ENCODE measurements around the gene TOP2B.

- TF ChIP-seq, protein P1, sequence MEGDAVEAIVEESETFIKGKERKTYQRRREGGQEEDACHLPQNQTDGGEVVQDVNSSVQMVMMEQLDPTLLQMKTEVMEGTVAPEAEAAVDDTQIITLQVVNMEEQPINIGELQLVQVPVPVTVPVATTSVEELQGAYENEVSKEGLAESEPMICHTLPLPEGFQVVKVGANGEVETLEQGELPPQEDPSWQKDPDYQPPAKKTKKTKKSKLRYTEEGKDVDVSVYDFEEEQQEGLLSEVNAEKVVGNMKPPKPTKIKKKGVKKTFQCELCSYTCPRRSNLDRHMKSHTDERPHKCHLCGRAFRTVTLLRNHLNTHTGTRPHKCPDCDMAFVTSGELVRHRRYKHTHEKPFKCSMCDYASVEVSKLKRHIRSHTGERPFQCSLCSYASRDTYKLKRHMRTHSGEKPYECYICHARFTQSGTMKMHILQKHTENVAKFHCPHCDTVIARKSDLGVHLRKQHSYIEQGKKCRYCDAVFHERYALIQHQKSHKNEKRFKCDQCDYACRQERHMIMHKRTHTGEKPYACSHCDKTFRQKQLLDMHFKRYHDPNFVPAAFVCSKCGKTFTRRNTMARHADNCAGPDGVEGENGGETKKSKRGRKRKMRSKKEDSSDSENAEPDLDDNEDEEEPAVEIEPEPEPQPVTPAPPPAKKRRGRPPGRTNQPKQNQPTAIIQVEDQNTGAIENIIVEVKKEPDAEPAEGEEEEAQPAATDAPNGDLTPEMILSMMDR (conservative IDR thresholded peaks at IDR 0.05; ENCODE audit: low read depth in 2 of 2), result no peak
- TF ChIP-seq EZH2 (IDR thresholded peaks at IDR 0.05; ENCODE audit: low read depth, unreplicated experiment) (no peak), POLR2AphosphoS5 (IDR thresholded peaks at IDR 0.05; ENCODE audit: low read depth) (no peak), JUNB (IDR thresholded peaks at IDR 0.05; ENCODE audit: unreplicated experiment) (no peak), REST (IDR thresholded peaks at IDR 0.05; ENCODE audit: unreplicated experiment) (no peak), ZNF331 (CRISPR knock-in tag; IDR thresholded peaks at IDR 0.05; ENCODE audit: low read depth) (no peak), EZH2phosphoT487 (IDR thresholded peaks at IDR 0.05; ENCODE audit: unreplicated experiment) (no peak), STAT1 (IDR thresholded peaks at IDR 0.05; ENCODE audit: unreplicated experiment) (no peak)
- TF ChIP-seq, protein P2, sequence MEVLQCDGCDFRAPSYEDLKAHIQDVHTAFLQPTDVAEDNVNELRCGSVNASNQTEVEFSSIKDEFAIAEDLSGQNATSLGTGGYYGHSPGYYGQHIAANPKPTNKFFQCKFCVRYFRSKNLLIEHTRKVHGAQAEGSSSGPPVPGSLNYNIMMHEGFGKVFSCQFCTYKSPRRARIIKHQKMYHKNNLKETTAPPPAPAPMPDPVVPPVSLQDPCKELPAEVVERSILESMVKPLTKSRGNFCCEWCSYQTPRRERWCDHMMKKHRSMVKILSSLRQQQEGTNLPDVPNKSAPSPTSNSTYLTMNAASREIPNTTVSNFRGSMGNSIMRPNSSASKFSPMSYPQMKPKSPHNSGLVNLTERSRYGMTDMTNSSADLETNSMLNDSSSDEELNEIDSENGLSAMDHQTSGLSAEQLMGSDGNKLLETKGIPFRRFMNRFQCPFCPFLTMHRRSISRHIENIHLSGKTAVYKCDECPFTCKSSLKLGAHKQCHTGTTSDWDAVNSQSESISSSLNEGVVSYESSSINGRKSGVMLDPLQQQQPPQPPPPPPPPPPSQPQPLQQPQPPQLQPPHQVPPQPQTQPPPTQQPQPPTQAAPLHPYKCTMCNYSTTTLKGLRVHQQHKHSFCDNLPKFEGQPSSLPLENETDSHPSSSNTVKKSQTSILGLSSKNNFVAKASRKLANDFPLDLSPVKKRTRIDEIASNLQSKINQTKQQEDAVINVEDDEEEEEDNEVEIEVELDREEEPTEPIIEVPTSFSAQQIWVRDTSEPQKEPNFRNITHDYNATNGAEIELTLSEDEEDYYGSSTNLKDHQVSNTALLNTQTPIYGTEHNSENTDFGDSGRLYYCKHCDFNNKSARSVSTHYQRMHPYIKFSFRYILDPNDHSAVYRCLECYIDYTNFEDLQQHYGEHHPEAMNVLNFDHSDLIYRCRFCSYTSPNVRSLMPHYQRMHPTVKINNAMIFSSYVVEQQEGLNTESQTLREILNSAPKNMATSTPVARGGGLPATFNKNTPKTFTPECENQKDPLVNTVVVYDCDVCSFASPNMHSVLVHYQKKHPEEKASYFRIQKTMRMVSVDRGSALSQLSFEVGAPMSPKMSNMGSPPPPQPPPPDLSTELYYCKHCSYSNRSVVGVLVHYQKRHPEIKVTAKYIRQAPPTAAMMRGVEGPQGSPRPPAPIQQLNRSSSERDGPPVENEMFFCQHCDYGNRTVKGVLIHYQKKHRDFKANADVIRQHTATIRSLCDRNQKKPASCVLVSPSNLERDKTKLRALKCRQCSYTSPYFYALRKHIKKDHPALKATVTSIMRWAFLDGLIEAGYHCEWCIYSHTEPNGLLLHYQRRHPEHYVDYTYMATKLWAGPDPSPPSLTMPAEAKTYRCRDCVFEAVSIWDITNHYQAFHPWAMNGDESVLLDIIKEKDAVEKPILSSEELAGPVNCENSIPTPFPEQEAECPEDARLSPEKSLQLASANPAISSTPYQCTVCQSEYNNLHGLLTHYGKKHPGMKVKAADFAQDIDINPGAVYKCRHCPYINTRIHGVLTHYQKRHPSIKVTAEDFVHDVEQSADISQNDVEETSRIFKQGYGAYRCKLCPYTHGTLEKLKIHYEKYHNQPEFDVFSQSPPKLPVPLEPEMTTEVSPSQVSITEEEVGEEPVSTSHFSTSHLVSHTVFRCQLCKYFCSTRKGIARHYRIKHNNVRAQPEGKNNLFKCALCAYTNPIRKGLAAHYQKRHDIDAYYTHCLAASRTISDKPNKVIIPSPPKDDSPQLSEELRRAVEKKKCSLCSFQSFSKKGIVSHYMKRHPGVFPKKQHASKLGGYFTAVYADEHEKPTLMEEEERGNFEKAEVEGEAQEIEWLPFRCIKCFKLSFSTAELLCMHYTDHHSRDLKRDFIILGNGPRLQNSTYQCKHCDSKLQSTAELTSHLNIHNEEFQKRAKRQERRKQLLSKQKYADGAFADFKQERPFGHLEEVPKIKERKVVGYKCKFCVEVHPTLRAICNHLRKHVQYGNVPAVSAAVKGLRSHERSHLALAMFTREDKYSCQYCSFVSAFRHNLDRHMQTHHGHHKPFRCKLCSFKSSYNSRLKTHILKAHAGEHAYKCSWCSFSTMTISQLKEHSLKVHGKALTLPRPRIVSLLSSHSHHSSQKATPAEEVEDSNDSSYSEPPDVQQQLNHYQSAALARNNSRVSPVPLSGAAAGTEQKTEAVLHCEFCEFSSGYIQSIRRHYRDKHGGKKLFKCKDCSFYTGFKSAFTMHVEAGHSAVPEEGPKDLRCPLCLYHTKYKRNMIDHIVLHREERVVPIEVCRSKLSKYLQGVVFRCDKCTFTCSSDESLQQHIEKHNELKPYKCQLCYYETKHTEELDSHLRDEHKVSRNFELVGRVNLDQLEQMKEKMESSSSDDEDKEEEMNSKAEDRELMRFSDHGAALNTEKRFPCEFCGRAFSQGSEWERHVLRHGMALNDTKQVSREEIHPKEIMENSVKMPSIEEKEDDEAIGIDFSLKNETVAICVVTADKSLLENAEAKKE (CRISPR knock-in tag; IDR thresholded peaks at IDR 0.05), result no peak
These were observed 116.6 kb downstream of the TOP2B start for GRCh38 chr3:25547943-25548674.

All from GM23338 (cell line).